Activated CD4-positive, alpha-beta T cell treated with anti-CD3 and anti-CD28 coated beads, Interleukin-2, amount 10 ng/mL, durations not matched to agents 24 days and 14 days (primary cell): ENCODE data around the gene LMF2. TPM values are rescaled to one million over a fixed set of nuclear protein-coding genes. Genes with fewer than 3 reads are reported as not detected.

Source experiments
- DNase-seq: peaks from one replicate; pipeline ENCODE4 v3.0.0; 2022
- H3K27ac Mint-ChIP-seq: one replicate; pipeline ENCODE4 v1.8.0; 2022; ENCODE audit warnings: mild to moderate bottlenecking, mixed read lengths
- H3K27me3 Mint-ChIP-seq: one replicate; pipeline ENCODE4 v1.8.0; 2022; ENCODE audit warnings: mixed read lengths
- H3K36me3 Mint-ChIP-seq: one replicate; pipeline ENCODE4 v1.8.0; 2022; ENCODE audit warnings: low read depth, mild to moderate bottlenecking, mixed read lengths
- H3K4me1 Mint-ChIP-seq: one replicate; pipeline ENCODE4 v1.8.0; 2021; ENCODE audit warnings: mixed read lengths
- H3K4me3 Mint-ChIP-seq: one replicate; pipeline ENCODE4 v1.8.0; 2022; ENCODE audit warnings: mild to moderate bottlenecking, moderate library complexity, mixed read lengths
- H3K9me3 Mint-ChIP-seq: one replicate; pipeline ENCODE4 v1.8.0; 2021; ENCODE audit warnings: mixed read lengths
- intact Hi-C: fragments of 100-400 bp; cut with micrococcal nuclease; formaldehyde crosslinking; loops from one replicate; pipeline ENCODE4 v1.15.1; 2023
- total RNA-seq: library from RNA; stranded (reverse); gene quantifications from 2 replicates; pipeline ENCODE4 v1.2.3, GENCODE V29; 2022

The LMF2 gene
- total RNA-seq, 1 donor from 2014 or later: 78.4 TPM

DNA sequence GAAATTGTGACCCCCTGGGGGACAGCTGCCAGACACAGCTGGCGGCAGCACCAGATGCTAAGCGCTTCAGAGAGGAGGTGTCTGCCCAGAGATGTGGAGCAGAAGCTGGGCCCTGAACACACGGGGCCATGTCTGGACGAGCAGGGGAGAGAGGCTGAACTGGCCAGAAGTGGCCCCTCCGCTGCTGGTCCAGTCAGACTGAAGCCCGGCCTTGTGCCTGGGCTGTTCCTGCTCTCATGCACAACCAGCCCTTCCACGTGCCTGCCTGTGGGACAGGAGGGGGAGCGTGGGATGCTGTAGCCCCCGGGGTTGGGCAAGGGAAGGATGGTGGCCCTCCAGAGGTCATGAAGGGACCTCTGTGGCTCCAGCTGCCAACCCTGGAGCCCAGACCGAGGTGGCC is 24.4 kb downstream of the LMF2 start:
- DNase-seq: no peak
- peak overlapping the region; percentile 35 for H3K4me3 Mint-ChIP-seq
- H3K9me3 Mint-ChIP-seq: no peaks in the 10 kb centered on the region
- intact Hi-C loops: no loop called here
- H3K4me1 Mint-ChIP-seq: peaks cover 7% of the 10 kb centered on the region
- H3K27me3 Mint-ChIP-seq: peaks cover 19% of the 10 kb centered on the region
- H3K27ac Mint-ChIP-seq: no peak overlapping the region
- H3K36me3 Mint-ChIP-seq: no peaks in the 10 kb centered on the region

DNA sequence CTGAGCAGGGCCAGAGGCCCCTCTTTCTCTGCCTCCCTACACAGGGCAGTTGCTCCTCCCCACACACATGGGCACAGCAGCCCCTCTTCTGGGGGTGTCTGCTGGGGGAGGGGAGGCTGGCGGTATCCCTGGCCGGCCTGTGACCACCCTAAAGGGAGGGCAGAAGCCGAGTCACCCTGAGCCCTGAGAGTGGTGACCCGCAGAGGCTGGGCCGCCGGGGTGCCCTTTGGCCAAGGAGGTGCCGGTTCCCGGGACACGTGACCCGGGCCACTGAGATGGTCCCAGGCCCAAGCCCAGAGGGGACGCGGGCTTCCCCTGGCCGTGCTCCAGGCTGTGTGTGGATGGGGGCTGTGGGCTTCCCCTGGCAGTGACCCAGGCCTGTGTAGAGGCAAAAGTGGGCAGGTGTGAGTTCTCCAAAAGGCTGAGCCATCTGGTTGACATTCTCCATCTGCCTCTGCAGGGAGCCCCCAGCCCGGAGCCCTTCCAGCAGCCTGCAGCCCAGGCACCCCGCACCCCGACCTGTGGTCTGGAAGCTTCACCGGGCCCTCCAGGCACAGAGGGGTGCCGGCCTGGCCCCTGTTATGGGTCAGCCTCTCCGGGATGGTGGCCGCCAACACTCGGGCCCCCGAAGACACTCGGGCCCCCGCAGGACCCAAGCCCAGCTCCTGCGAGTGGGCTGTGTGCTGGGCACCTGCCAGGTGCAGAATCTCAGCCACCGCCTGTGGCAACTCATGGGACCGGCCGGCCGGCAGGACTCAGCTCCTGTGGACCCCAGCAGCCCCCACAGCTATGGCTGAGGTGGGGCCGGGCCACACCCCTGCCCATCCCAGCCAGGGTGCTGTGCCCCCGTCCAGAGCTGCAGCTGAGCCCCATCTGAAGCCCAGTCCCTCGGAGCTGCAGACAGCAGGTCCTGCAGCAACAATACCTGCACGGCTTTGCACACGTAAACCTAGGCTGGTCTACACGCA is 25.1 kb downstream of the LMF2 start:
- Mint-ChIP-seq H3K36me3 (no peaks in the 10 kb centered on the region), H3K4me3 (peak overlapping the region; percentile 80), H3K27me3 (peaks cover 19% of the 10 kb centered on the region), H3K9me3 (no peaks in the 10 kb centered on the region), H3K4me1 (peaks cover 7% of the 10 kb centered on the region), H3K27ac (peak overlapping the region; percentile 84)
- intact Hi-C loops: no loop called here
- no peak for DNase-seq

DNA sequence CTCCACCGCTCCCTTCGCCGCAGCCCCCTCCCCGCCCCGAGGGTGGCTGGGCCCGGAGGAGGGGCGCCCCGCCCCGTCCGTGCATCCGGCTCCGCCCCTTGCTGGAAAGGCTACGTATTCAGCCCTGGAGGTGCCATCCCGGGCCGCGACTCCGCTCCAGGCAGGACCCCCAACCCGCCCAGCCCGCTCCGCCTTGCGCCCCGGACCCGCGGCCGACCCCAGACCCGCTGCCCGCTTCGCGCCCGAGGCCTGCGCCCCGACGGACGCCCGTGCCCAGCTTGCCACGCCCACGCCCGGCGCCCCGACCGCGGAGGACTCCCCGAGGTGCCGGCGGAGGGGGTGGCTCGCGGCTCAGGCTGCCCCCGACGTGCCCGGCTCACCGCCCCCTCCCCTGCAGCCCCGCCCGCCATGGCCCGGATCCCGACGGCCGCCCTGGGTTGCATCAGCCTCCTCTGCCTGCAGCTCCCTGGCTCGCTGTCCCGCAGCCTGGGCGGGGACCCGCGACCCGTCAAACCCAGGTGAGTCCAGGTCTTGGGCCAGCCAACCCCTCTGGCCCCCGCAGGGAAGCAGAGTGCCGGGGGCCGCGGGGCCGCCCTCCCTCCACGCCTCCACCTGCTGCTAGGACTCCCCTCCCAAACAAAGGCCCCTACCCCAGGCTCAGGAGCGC is 25.9 kb downstream of the LMF2 start, which contains the start of gene ADM2:
Gene ADM2 (plus strand): TSS at position 104 of the 667 bp plus-strand sequence. CDS start 305 bp downstream, at position 409.
- Mint-ChIP-seq H3K9me3 (no peaks in the 10 kb centered on the region), H3K4me1 (peaks cover 7% of the 10 kb centered on the region), H3K27me3 (peaks cover 19% of the 10 kb centered on the region), H3K27ac (peak within 1 kb of the TSS; percentile 84), H3K36me3 (no peaks in the 10 kb centered on the region), H3K4me3 (peak within 1 kb of the TSS; percentile 80)
- intact Hi-C loops: no loop called here
- peak; percentile 94 for DNase-seq

DNA sequence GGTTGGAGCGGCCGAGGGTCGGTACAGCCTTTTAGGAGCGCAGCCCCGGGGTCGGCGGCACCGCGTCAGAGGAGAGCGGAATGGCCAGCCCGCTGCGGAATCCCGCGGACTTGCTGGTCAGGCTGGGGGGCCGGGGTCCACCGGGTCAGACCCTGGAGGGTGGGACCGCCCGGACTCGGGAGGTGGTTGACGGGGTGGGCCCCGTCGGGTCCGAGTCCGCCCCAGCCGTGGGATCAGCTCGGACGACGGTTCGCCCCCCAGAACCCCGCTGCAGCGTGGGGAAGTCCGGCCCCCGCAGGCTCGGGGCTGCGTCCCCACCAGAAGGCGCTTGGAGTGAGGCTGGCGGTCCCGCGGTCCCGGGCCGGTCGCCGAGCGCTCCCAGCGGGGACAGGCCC is 26.5 kb downstream of the LMF2 start:
- Mint-ChIP-seq H3K9me3 (no peaks in the 10 kb centered on the region), H3K4me1 (peaks cover 7% of the 10 kb centered on the region), H3K36me3 (no peaks in the 10 kb centered on the region), H3K4me3 (peak overlapping the region; percentile 67), H3K27ac (no peak overlapping the region), H3K27me3 (peaks cover 19% of the 10 kb centered on the region)
- DNase-seq: no peak
- intact Hi-C loops: no loop called here

DNA sequence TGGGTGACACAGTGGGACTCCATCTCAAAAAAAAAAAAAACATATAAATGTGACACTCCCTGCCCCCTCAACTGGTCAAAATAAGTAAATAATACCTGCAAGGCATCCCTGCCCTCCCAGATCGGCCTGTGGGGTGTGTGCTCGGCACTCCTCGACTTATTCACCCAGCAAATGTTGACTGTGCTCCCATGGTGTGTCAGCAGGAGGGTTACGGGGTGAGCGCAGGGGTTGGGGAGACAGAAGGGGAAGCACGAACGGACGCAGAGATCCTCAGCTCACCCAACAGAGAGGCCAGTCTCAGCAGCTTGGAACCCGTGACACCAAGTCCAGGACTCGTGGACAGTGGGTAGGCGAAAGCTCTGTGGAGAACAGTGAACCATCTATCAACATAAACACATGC is 27.8 kb downstream of the LMF2 start:
- Mint-ChIP-seq H3K4me3 (peak overlapping the region; percentile 67), H3K27ac (no peak overlapping the region), H3K36me3 (no peaks in the 10 kb centered on the region), H3K27me3 (peaks cover 19% of the 10 kb centered on the region), H3K9me3 (no peaks in the 10 kb centered on the region), H3K4me1 (peaks cover 6% of the 10 kb centered on the region)
- no peak for DNase-seq
- intact Hi-C loops: no loop called here

DNA sequence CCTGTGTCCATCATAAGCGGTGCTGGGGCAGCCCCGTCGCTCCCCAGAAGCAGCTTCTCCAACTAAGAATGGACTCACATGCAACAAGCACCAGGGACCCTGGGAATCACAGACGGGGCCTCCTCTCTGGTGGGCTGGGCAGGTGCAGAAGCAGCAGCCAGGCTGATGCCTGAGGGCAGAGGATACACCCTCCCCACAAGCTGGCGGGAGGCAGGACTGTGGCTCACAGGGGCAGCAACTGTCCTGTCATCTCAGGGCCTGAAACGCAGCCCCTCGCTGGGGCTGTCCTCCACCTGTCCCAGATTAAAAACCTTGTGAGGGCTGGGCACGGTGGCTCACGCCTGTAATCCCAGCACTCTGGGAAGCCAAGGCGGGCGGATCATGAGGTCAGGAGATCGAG is 29.6 kb downstream of the LMF2 start:
- H3K9me3 Mint-ChIP-seq: no peaks in the 10 kb centered on the region
- intact Hi-C loops: no loop called here
- H3K27ac Mint-ChIP-seq: no peak overlapping the region
- peaks cover 5% of the 10 kb centered on the region for H3K36me3 Mint-ChIP-seq
- peaks cover 18% of the 10 kb centered on the region for H3K4me1 Mint-ChIP-seq
- H3K4me3 Mint-ChIP-seq: no peak overlapping the region
- H3K27me3 Mint-ChIP-seq: peaks cover 19% of the 10 kb centered on the region
- no peak for DNase-seq

DNA sequence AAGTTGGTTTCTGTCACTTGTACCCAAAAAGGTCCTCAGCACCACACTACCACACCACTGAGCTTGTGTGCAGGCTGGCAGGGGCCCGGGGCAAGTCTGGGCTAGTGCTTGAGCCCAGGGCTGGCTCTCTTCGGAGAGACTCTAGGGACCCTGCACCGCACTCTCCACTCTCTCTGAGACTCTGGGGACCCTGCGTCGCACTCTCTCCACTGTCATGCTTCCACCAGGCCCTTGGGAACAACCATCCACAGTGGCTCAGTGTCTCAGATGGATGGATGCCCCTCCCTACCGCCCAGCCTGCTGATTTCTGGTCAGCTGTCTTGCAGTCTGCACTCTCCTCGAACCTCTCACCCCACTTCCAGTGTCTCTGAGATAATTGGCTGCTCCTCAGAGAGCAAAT is 30.6 kb downstream of the LMF2 start:
- no peak for DNase-seq
- intact Hi-C loops: no loop called here
- Mint-ChIP-seq H3K9me3 (no peaks in the 10 kb centered on the region), H3K27ac (no peak overlapping the region), H3K4me1 (peaks cover 26% of the 10 kb centered on the region), H3K27me3 (peaks cover 19% of the 10 kb centered on the region), H3K4me3 (peak overlapping the region; percentile 23), H3K36me3 (peaks cover 9% of the 10 kb centered on the region)

DNA sequence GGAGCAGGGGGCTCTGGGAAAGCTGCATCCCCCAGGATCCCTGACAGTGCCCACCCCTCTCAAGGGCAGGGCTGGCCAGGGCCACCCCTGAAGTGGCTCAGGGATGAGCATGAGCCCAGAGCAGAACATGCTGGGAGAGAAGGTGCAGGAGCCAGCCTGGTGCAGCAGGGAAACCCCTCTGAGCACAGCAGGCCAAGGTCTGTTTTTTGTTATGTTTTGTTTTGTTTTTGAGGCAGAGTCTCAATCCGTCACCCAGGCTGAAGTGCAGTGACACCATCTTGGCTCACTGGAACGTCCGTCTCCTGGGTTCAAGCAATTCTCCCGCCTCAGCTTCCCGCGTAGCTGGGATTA is 31.9 kb downstream of the LMF2 start:
- DNase-seq: no peak
- Mint-ChIP-seq H3K27me3 (peaks cover 17% of the 10 kb centered on the region), H3K4me1 (peaks cover 36% of the 10 kb centered on the region), H3K36me3 (peaks cover 9% of the 10 kb centered on the region), H3K27ac (peak overlapping the region; percentile 29), H3K9me3 (no peaks in the 10 kb centered on the region), H3K4me3 (peak overlapping the region; percentile 73)
- intact Hi-C loops: loop anchor here (2.0 kb wide), 2 partner anchors 23 to 33 kb away; partner anchors contain the start of gene NCAPH2

DNA sequence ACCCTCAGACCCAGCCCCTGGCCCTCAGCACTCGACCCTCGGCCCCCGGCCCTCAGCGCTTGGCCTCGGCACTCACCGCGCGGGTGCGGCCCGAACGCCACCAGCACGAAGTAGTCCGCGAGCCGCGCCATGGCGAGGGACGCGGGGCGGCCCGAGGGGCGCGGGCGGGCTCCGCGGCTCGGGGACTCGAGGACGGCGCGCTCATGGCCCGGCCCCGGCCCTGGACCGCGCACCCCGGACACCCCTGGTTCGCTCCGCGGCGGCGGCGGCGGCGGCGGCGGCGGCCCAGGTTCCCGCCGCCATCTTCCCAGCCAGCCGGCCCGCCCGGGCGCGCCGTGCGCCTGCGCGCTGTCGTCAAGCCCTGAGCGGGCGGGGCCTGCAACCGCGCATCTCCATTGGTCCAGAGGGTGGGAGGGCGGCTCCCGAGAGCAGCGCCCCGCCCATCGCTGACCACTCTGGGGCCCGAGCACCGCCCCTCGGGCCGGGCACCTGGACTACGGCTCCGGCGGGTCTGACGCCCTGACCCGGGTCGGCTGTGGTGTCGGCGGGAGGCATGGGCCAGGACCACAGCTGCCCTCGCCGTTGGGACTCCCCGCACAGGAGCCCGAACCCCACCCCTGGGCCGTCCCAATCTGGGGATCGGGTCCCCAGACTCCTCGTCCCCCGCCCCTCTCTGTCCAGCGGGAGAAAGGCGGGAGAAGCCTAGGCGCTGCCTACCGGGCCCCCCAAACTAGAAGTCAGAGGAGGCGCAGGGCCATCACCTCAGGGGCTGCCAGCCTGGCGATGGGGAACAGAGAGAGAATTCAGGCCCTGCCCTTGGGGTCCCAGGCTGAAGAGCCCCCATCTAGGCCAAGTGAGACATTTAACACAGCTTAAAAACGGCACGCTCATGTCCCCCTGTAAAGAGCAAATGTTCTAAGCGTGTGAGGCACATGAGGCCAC is 32.5 kb downstream of the LMF2 start, which contains the start of gene SBF1:
Gene SBF1 (minus strand): TSS at position 326 of the 942 bp plus-strand sequence. CDS start 195 bp downstream, at position 131.
- Mint-ChIP-seq H3K4me3 (peak within 1 kb of the TSS; percentile 95), H3K9me3 (no peaks in the 10 kb centered on the region), H3K27me3 (peaks cover 12% of the 10 kb centered on the region), H3K36me3 (peaks cover 9% of the 10 kb centered on the region), H3K27ac (peak within 1 kb of the TSS; percentile 93), H3K4me1 (peaks cover 40% of the 10 kb centered on the region)
- DNase-seq: peak; percentile 98
- intact Hi-C loops: loop anchor here (2.0 to 5.0 kb wide), 3 partner anchors 24 to 52 kb away; partner anchors contain the start of genes NCAPH2 and SCO2

DNA sequence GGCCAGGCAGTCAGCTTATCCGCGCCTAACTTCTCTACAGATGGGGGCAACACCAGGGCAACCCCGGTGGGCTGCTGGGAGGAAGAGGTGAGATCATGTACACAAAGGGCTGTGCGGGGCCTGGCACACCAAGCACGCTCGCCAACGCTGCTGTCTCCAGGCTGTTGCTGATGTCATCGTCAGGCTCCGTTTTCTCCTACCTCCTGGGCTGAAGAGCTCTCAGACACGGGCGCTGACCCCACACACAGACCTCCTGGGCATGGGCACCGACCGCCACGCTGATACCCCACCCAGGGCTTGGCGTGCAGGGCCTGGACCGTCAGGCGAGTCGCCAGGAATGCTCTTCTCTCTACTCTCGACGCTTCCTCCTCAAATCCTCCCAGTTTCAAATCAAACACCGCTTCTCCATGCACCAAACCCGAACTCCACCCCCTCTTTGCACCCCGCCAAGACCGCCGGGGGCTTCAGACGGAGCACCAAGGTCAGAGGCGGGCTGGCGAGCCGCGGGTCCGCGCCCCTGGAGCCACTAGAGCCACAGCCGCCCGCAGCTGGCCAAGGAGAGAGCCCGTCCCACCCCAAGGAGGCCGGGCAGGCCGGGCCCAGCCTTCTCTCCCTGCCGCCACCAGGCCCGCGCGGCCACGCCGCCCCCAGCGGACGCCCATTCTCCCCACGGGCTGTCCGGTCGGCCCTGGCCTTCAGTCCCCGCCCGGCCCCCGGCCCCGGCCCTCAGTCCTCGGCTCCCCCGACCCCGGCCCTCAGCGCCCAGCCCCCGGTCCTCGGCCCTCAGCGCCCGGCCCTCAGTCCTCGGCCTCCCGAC is 33.4 kb downstream of the LMF2 start:
- Mint-ChIP-seq H3K9me3 (no peaks in the 10 kb centered on the region), H3K27ac (peak overlapping the region; percentile 93), H3K27me3 (peaks cover 3% of the 10 kb centered on the region), H3K36me3 (peaks cover 9% of the 10 kb centered on the region), H3K4me1 (peaks cover 45% of the 10 kb centered on the region), H3K4me3 (peak overlapping the region; percentile 95)
- intact Hi-C loops: loop anchor here (2.0 to 5.0 kb wide), 3 partner anchors 25 to 53 kb away; partner anchors contain the start of genes NCAPH2 and SCO2
- peak; percentile 79 for DNase-seq

DNA sequence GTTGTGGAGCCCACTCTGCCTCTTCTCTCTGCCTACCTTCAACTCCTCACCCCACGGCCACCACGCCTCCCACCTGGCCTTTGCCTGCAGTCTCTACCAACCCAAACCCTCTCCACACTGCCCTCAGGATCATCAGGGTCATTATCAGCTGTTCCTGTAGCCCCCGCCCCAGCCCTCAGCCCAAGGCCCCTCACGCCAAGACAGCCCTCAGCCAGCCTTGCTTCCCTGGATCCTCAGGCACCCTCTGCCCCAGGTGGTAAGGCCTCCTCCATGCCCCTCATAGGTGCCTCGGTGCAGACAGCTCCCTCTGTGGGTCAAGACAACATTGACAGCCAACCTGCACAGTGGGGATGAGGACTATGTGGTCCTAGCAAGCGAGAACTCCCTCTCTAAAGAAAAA is 34.4 kb downstream of the LMF2 start:
- H3K9me3 Mint-ChIP-seq: no peaks in the 10 kb centered on the region
- peak overlapping the region; percentile 95 for H3K4me3 Mint-ChIP-seq
- no peaks in the 10 kb centered on the region for H3K27me3 Mint-ChIP-seq
- intact Hi-C loops: loop anchor here (5.0 kb wide), 1 partner anchor 54 kb away; the partner anchor contains the start of gene SCO2
- peak overlapping the region; percentile 88 for H3K27ac Mint-ChIP-seq
- H3K4me1 Mint-ChIP-seq: peaks cover 52% of the 10 kb centered on the region
- DNase-seq: peak; percentile 86
- H3K36me3 Mint-ChIP-seq: peaks cover 9% of the 10 kb centered on the region

DNA sequence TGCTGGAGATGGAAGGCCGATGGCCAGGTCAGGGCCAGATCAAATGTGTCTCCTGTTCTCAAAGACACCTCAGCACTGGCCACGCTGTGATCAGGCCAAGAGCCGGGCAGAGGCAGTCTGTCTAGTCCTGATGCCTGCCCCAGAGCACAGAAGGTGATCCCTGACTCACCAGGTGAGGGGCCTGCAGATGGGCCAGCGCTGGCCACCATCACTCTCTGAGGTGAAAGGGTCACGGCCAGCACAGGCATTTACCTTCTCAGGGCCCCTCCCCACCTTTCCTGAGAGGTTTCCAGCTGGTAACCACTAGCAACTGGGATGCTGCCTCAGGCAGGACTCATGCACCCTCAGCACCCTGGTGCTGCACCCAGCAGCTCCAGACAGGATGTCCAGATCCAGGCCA is 35.5 kb downstream of the LMF2 start:
- H3K4me1 Mint-ChIP-seq: peaks cover 52% of the 10 kb centered on the region
- no peaks in the 10 kb centered on the region for H3K27me3 Mint-ChIP-seq
- peak overlapping the region; percentile 95 for H3K4me3 Mint-ChIP-seq

More for the DNA sequence above, 35.5 kb downstream of the LMF2 start:
- Mint-ChIP-seq H3K9me3 (no peaks in the 10 kb centered on the region), H3K36me3 (peaks cover 9% of the 10 kb centered on the region), H3K27ac (peak overlapping the region; percentile 37)
- intact Hi-C loops: loop anchor here (5.0 kb wide), 1 partner anchor 55 kb away; the partner anchor contains the start of gene SCO2
- no peak for DNase-seq
